Neural cell (in vitro differentiated cells): ENCODE measurements around the gene EPB41. TPM values are rescaled to one million over a fixed set of nuclear protein-coding genes. Genes with fewer than 3 reads are reported as not detected.

ENCODE experiments used
- H2AFZ ChIP-seq: fragments of 200-600, 300-800 bp; sonication (generic), shearing (Covaris generic); 2 replicates; pipeline ENCODE4 v1.6.0; 2014; ENCODE audit warnings: low read depth, mild to moderate bottlenecking, antibody characterized with exemption, low read length, moderate library complexity
- H3F3A ChIP-seq: fragments of 200-600 bp; shearing (Covaris generic); 2 replicates; pipeline ENCODE4 v1.6.1; 2016; ENCODE audit warnings: mild to moderate bottlenecking, moderate library complexity, mixed read lengths, antibody characterized with exemption, low read length; ENCODE audit not compliant: insufficient read depth, poor library complexity, severe bottlenecking
- H3K27ac ChIP-seq: fragments of 200-600, 300-800 bp; sonication (generic), shearing (Covaris generic); 2 replicates; pipeline ENCODE4 v1.5.1; 2014; ENCODE audit warnings: mild to moderate bottlenecking, low read length, moderate library complexity
- H3K27me3 ChIP-seq: fragments of 300-800, 200-600 bp; sonication (generic), shearing (Covaris generic); 2 replicates; pipeline ENCODE4 v1.6.0; 2014; ENCODE audit warnings: mild to moderate bottlenecking, low read depth, low read length, moderate library complexity; ENCODE audit not compliant: insufficient read depth
- H3K36me3 ChIP-seq: fragments of 300-800, 200-600 bp; sonication (generic), shearing (Covaris generic); 2 replicates; pipeline ENCODE4 v1.5.1; 2014; ENCODE audit warnings: mild to moderate bottlenecking, antibody characterized with exemption, low read length, moderate library complexity; ENCODE audit not compliant: insufficient read depth
- H3K4me2 ChIP-seq: fragments of 300-800, 200-600 bp; sonication (generic), shearing (Covaris generic); 2 replicates; pipeline ENCODE4 v1.6.0; 2014; ENCODE audit warnings: mild to moderate bottlenecking, low read length
- H3K4me3 ChIP-seq: fragments of 300-800, 200-600 bp; sonication (generic), shearing (Covaris generic); 2 replicates; pipeline ENCODE4 v1.5.1; 2014; ENCODE audit warnings: mild to moderate bottlenecking, low read length, moderate library complexity
- H3K79me2 ChIP-seq: fragments of 200-600 bp; shearing (Covaris generic); replicated peaks from 2 replicates; pipeline ENCODE4 v1.6.0; 2014; ENCODE audit warnings: mild to moderate bottlenecking, low read length, moderate library complexity; ENCODE audit not compliant: insufficient read depth
- H3K9ac ChIP-seq: fragments of 300-800, 200-600 bp; sonication (generic), shearing (Covaris generic); 2 replicates; pipeline ENCODE4 v1.6.1; 2016; ENCODE audit warnings: mild to moderate bottlenecking, low read length, mixed read lengths
- H3K9me2 ChIP-seq: fragments of 200-600 bp; shearing (Covaris generic); 2 replicates; pipeline ENCODE4 v1.6.1; 2016; ENCODE audit warnings: mild to moderate bottlenecking, low read length, mixed read lengths; ENCODE audit not compliant: insufficient read depth
- H3K9me3 ChIP-seq: fragments of 200-600, 300-800 bp; sonication (generic), shearing (Covaris generic); 2 replicates; pipeline ENCODE4 v1.6.1; 2016; ENCODE audit warnings: mild to moderate bottlenecking, mixed run types, low read length, moderate library complexity, mixed read lengths
- H4K20me1 ChIP-seq: fragments of 200-600 bp; shearing (Covaris generic); 2 replicates; pipeline ENCODE4 v1.6.1; 2016; ENCODE audit warnings: mild to moderate bottlenecking, mixed run types; ENCODE audit not compliant: insufficient read depth
- EP300 ChIP-seq: fragments of 450-650 bp; conservative IDR thresholded peaks from 2 replicates; pipeline ENCODE4 v1.6.1; 2014; ENCODE audit warnings: antibody characterized with exemption, mild to moderate bottlenecking, moderate library complexity; ENCODE audit not compliant: poor library complexity, severe bottlenecking
- EZH2 ChIP-seq: fragments of 200-600, 300-800 bp; shearing (Covaris generic), sonication (generic); IDR thresholded peaks from 2 replicates; pipeline ENCODE4 v1.6.1; 2014; ENCODE audit warnings: antibody characterized with exemption, low read length, borderline replicate concordance, mild to moderate bottlenecking; ENCODE audit not compliant: insufficient read depth, poor library complexity, severe bottlenecking
- MXI1 ChIP-seq: fragments of 450-650 bp; conservative IDR thresholded peaks from 2 replicates; pipeline ENCODE4 v1.6.1; 2014; ENCODE audit warnings: antibody characterized with exemption, mild to moderate bottlenecking; ENCODE audit not compliant: poor library complexity, severe bottlenecking
- POLR2AphosphoS5 ChIP-seq: IDR thresholded peaks from 2 replicates; pipeline ENCODE4 v1.6.1; 2012
- RAD21 ChIP-seq: fragments of 450-650 bp; conservative IDR thresholded peaks from 2 replicates; pipeline ENCODE4 v1.6.1; 2014; ENCODE audit warnings: antibody characterized with exemption, mild to moderate bottlenecking, moderate library complexity
- REST ChIP-seq: IDR thresholded peaks from 2 replicates; pipeline ENCODE4 v1.6.1; 2012; ENCODE audit warnings: borderline replicate concordance
- SMC3 ChIP-seq: fragments of 450-650 bp; conservative IDR thresholded peaks from 2 replicates; pipeline ENCODE4 v1.6.1; 2014; ENCODE audit warnings: antibody characterized with exemption, mild to moderate bottlenecking, moderate library complexity; ENCODE audit not compliant: poor library complexity
- TAF1 ChIP-seq: IDR thresholded peaks from 2 replicates; pipeline ENCODE4 v1.6.1; 2012; ENCODE audit warnings: low read depth
- polyA plus RNA-seq: library from polyadenylated mRNA; depleted of rRNA; stranded (reverse); fragments of >200 nt; gene quantifications from 2 replicates; pipeline ENCODE4 v1.2.3, GENCODE V29; 2014
- small RNA-seq, 3 experiments: library from RNA; depleted of rRNA; stranded (forward); fragments of <200 nt; gene quantifications; one replicate each; pipeline ENCODE3, GENCODE V24; 2012
- TF ChIP-seq, protein P1 (sequence below): fragments of 450-650 bp; IDR thresholded peaks from 2 replicates; pipeline ENCODE4 v1.5.1; 2014; ENCODE audit warnings: antibody characterized with exemption, mild to moderate bottlenecking, moderate library complexity; ENCODE audit not compliant: poor library complexity, severe bottlenecking

EPB41 gene
- polyA plus RNA-seq, 1 donor from 2014 or later = 62.0 TPM

DNA sequence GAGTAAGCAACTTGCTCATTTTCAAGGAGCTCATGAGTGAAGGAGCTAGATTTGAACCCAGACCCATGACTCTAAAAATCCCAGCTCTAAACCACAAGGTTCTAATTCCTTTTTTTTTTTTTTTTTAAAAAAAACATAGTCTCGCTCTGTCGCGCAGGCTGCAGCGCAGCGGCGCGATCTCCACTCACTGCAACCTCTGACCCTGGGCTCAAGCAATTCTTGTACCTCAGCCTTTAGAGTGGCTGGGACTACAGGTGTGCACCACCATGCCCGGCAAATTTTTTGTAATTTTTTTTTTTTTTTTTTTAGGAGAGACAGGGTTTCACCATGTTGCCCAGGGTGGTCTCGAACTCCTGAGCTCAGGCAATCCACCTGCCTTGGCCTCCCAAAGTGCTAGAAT lies 253.5 kb downstream of the EPB41 start:
- Histone ChIP-seq H3K36me3 (no peaks in the 10 kb centered on the region), H3K27ac (no peak overlapping the region), H3K79me2 (peaks cover 55% of the 10 kb centered on the region)

More for the DNA sequence above, 253.5 kb downstream of the EPB41 start:
- Histone ChIP-seq H2AFZ (no peak overlapping the region), H3K27me3 (no peaks in the 10 kb centered on the region), H3K9me3 (no peaks in the 10 kb centered on the region), H4K20me1 (peaks cover 3% of the 10 kb centered on the region), H3F3A (no peaks in the 10 kb centered on the region), H3K4me3 (no peak overlapping the region), H3K9ac (no peak overlapping the region), H3K4me2 (no peak overlapping the region), H3K9me2 (no peaks in the 10 kb centered on the region)
- TF ChIP-seq EZH2 (no peak), REST (no peak), TAF1 (no peak), SMC3 (no peak), EP300 (no peak), MXI1 (no peak), POLR2AphosphoS5 (no peak), RAD21 (no peak)
- TF ChIP-seq, protein P1, sequence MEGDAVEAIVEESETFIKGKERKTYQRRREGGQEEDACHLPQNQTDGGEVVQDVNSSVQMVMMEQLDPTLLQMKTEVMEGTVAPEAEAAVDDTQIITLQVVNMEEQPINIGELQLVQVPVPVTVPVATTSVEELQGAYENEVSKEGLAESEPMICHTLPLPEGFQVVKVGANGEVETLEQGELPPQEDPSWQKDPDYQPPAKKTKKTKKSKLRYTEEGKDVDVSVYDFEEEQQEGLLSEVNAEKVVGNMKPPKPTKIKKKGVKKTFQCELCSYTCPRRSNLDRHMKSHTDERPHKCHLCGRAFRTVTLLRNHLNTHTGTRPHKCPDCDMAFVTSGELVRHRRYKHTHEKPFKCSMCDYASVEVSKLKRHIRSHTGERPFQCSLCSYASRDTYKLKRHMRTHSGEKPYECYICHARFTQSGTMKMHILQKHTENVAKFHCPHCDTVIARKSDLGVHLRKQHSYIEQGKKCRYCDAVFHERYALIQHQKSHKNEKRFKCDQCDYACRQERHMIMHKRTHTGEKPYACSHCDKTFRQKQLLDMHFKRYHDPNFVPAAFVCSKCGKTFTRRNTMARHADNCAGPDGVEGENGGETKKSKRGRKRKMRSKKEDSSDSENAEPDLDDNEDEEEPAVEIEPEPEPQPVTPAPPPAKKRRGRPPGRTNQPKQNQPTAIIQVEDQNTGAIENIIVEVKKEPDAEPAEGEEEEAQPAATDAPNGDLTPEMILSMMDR = no peak

Small RNAs within 50 kb of the gene (small RNA-seq; reads per million reads assigned to genes)
- gene RF00017 = 0 reads per million in 3 experiments
- gene RF00019 = 0 to 1.2 (median 0) reads per million in 3 experiments

Other genes starting within 250 kb of the EPB41 start
- gene GMEB1, start 245.8 kb upstream of the EPB41 start, polyA plus RNA-seq = 4.9 and 5.8 TPM in 2 replicates
- 78.4 and 90.2 TPM in 2 replicates for gene YTHDF2, start 177.6 kb upstream of the EPB41 start, polyA plus RNA-seq
- 0.09 TPM in 1 of 2 replicates, not detected in the other for gene OPRD1, start 102.4 kb upstream of the EPB41 start, polyA plus RNA-seq
- 0.11 and 0.22 TPM in 2 replicates for gene TMEM200B, start 209.3 kb downstream of the EPB41 start, polyA plus RNA-seq